BJ (cell line): ENCODE data around the gene DCTN5. TPM values are rescaled to one million over a fixed set of nuclear protein-coding genes. Genes with fewer than 3 reads are reported as not detected.

Source experiments
- CTCF ChIA-PET: fragments of 350-600 bp; formaldehyde crosslinking; extraction: SDS; loops from one replicate; lab custom pipeline; 2021; ENCODE audit warnings: antibody characterized with exemption, inconsistent platforms; lab: Yijun Ruan, JAX
- POLR2A ChIA-PET: fragments of 300-600 bp; sonication (Branson Sonifier 250); formaldehyde crosslinking; extraction: SDS; loops from one replicate; lab custom pipeline; 2021; ENCODE audit warnings: antibody characterized with exemption; lab: Charles Lee
- DNase-seq: peaks from one replicate; pipeline ENCODE4 v3.0.0-alpha.2; 2011; ENCODE audit warnings: low read depth
- H3K27me3 ChIP-seq: 2 replicates; pipeline ENCODE4 v1.6.0; 2011; ENCODE audit warnings: low read length; ENCODE audit not compliant: control insufficient read depth, insufficient read depth
- H3K36me3 ChIP-seq: 2 replicates; pipeline ENCODE4 v1.5.1; 2011; ENCODE audit warnings: low read length; ENCODE audit not compliant: control insufficient read depth, insufficient read depth
- H3K4me3 ChIP-seq: 2 replicates; pipeline ENCODE4 v1.5.1; 2011; ENCODE audit warnings: low read depth, mild to moderate bottlenecking, control low read depth, low read length
- CTCF ChIP-seq: IDR thresholded peaks from 2 replicates; pipeline ENCODE4 v1.5.1; 2011; ENCODE audit warnings: low read depth, mild to moderate bottlenecking, control low read depth, inconsistent platforms, low read length, moderate library complexity; ENCODE audit not compliant: insufficient read depth
- polyA plus RNA-seq: library from polyadenylated mRNA; depleted of rRNA; stranded (reverse); fragments of >200 nt; gene quantifications from 2 replicates; pipeline ENCODE4 v1.2.3, GENCODE V29; 2011

The DCTN5 gene
- polyA plus RNA-seq, 1 experiment, result 54.0 TPM

- ChIA-PET POLR2A (no interaction called here), CTCF (no interaction called here)
- peaks cover 27% of the 10 kb centered on the region for H3K36me3 ChIP-seq
- no peak for TF ChIP-seq CTCF
- H3K27me3 ChIP-seq, result no peaks in the 10 kb centered on the region
- DNase-seq, result no peak
- H3K4me3 ChIP-seq, result no peak overlapping the region
These were observed 46.0 kb downstream of the DCTN5 start for GRCh38 chr16:23687034-23687808.

GRCh38 chr16:23689442-23690187 lies 48.3 kb downstream of the DCTN5 start:
- no peak for DNase-seq
- Histone ChIP-seq H3K27me3 (no peaks in the 10 kb centered on the region), H3K4me3 (no peak overlapping the region), H3K36me3 (peaks cover 25% of the 10 kb centered on the region)
- TF ChIP-seq CTCF, result no peak
- POLR2A ChIA-PET, result no interaction called here
- CTCF ChIA-PET, result interaction anchor here (0.8 to 0.9 kb wide), 2 partner anchors 12 to 13 kb away, joined by 3 to 4 read pairs; partner anchors contain the start of gene PLK1

GRCh38 chr16:23690771-23691482 lies 49.7 kb downstream of the DCTN5 start:
- no peaks in the 10 kb centered on the region for H3K27me3 ChIP-seq
- TF ChIP-seq CTCF, result no peak
- POLR2A ChIA-PET, result no interaction called here
- CTCF ChIA-PET, result interaction anchor here (0.7 kb wide), 1 partner anchor 13 kb away, joined by 4 read pairs; no protein-coding TSS in a partner anchor
- DNase-seq, result no peak
- peaks cover 25% of the 10 kb centered on the region for H3K36me3 ChIP-seq
- no peak overlapping the region for H3K4me3 ChIP-seq

- no peaks in the 10 kb centered on the region for H3K27me3 ChIP-seq
- H3K36me3 ChIP-seq, result peaks cover 25% of the 10 kb centered on the region
- ChIA-PET POLR2A (no interaction called here), CTCF (interaction anchor here (0.7 kb wide), 1 partner anchor 13 kb away, joined by 4 read pairs; no protein-coding TSS in a partner anchor)
- DNase-seq, result no peak
- no peak overlapping the region for H3K4me3 ChIP-seq
- TF ChIP-seq CTCF, result no peak
These were observed 50.4 kb downstream of the DCTN5 start for GRCh38 chr16:23691483-23692189.
